DMS53 treated with DMSO at 0.1 percent for 48 hours (cell line): ENCODE data around the gene CCDC88B.
"Not testable (repeated sequence)": the region's sequence is repeated elsewhere in the genome, so short reads cannot be mapped to it uniquely, and the experiment has no call there.

Source experiments
- DNase-seq: peaks from one replicate; lab custom pipeline; 2025; ENCODE audit not compliant: unreplicated experiment; lab: John Stamatoyannopoulos, UW

The CCDC88B gene

DNA sequence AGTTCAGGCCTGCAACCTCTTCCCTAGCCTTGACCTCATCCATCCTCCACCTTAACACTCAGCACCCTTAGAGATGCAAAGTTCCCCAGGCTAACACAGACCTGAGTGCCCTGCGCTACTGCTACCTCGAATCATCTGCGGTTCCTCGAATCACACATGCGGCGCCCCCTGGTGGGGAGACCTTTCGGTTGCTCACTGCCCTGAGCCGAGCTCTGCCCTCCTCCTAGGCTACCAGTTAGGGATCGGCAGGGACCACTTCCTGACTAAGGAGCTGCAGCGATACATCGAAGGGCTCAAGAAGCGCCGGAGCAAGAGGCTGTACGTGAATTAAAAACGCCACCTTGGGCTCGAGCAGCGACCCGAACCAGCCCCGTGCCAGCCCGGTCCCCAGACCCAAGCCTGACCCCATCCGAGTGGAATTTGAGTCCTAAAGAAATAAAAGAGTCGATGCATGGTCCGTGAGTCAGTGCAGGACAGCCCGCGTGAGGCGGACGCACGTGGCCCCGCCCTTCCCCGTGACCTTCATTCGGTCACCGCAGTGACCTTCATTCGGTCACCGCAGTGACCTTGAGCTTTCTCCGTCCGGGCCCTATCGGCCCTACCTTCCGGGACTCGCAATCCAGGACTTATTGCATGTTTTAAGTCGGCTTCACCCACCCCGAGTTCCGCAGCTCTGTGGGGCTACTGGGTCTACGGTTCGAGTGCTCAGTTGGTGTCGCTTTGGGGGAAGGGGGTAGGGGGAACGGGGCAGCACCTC lies 35.5 kb upstream of the CCDC88B start:
- peak; percentile 92 for DNase-seq

- DNase-seq: peak; percentile 97
These were observed 34.8 kb upstream of the CCDC88B start, which contains the start of gene ESRRA for GRCh38 chr11:64305075-64305690. TSS of gene ESRRA (plus strand) at chr11:64305524. CDS start at chr11:64307180, 1,656 bp downstream.

GRCh38 chr11:64305691-64306562 lies 34.1 kb upstream of the CCDC88B start:
- DNase-seq: no peak

GRCh38 chr11:64306563-64306875 lies 33.5 kb upstream of the CCDC88B start:
- DNase-seq: no peak

DNA sequence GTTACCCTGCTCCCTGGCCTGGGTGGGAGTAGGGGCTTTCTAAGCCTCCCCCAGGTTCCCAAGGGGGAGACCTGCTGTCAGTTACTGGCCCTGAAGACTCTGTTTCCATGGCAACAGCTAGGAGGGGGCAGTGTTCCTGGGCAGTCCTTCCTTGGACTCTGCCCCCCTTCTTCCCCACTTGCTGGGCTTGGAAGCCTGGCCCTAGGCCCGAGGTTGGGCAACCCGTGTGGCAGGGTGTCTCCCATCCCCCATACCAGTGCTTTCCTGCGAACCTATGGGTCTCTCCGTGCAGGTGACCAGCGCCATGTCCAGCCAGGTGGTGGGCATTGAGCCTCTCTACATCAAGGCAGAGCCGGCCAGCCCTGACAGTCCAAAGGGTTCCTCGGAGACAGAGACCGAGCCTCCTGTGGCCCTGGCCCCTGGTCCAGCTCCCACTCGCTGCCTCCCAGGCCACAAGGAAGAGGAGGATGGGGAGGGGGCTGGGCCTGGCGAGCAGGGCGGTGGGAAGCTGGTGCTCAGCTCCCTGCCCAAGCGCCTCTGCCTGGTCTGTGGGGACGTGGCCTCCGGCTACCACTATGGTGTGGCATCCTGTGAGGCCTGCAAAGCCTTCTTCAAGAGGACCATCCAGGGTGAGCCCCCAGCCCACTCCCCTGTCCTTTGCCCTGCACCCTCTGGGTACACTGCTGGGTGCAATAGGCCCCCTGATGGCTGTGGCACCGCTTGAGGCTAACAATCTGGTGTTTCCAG lies 33.0 kb upstream of the CCDC88B start:
- no peak for DNase-seq

DNA sequence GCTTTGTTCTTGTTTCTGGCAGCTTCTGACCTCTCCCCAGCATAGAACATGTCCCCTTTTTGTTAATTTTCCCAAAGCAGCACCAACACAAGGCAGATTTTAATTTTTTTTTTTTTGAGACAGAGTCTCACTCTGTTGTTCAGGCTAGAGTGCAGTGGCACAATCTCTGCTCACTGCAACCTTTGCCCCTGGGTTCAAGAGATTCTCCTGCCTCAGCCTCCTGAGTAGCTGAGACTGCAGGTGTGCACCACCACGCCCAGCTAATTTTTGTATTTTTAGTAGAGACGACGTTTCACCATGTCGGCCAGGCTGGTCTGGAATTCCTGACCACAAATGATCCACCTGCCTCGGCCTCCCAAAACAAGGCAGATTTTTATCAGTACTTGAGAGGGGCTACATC lies 32.2 kb upstream of the CCDC88B start:
- DNase-seq: not testable (repeated sequence)

GRCh38 chr11:64312947-64313346 lies 27.1 kb upstream of the CCDC88B start:
- DNase-seq: no peak

GRCh38 chr11:64313491-64314145 lies 26.4 kb upstream of the CCDC88B start:
- DNase-seq: no peak

DNA sequence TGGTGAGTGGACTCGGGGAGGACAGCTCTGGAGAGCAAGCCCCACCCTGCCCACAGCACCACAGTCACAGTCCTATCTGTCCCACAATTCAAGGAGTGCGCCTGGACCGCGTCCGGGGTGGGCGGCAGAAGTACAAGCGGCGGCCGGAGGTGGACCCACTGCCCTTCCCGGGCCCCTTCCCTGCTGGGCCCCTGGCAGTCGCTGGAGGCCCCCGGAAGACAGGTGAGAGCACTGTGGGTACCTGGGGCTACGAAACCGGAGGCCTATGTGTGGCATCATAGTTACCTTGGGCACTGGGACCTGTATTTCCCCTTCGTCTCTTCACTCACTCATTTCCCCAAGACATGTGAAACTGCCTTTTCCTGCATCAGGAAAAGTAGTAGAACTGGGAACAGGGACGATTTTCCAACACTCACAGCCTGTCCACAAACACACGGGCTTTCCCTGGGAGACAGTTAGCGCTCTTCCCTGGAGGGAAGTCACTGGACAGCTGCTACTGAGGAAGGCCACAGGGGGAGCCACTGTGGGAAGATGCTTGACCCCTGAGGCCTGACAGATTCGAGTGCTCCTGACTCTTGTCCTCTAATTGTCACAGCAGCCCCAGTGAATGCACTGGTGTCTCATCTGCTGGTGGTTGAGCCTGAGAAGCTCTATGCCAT lies 25.7 kb upstream of the CCDC88B start:
- DNase-seq: no peak

- DNase-seq: no peak
These were observed 25.0 kb upstream of the CCDC88B start for GRCh38 chr11:64314805-64315561.

DNA sequence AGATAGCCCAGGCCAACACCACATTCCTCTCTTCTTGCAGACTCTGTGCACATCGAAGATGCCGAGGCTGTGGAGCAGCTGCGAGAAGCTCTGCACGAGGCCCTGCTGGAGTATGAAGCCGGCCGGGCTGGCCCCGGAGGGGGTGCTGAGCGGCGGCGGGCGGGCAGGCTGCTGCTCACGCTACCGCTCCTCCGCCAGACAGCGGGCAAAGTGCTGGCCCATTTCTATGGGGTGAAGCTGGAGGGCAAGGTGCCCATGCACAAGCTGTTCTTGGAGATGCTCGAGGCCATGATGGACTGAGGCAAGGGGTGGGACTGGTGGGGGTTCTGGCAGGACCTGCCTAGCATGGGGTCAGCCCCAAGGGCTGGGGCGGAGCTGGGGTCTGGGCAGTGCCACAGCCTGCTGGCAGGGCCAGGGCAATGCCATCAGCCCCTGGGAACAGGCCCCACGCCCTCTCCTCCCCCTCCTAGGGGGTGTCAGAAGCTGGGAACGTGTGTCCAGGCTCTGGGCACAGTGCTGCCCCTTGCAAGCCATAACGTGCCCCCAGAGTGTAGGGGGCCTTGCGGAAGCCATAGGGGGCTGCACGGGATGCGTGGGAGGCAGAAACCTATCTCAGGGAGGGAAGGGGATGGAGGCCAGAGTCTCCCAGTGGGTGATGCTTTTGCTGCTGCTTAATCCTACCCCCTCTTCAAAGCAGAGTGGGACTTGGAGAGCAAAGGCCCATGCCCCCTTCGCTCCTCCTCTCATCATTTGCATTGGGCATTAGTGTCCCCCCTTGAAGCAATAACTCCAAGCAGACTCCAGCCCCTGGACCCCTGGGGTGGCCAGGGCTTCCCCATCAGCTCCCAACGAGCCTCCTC lies 24.1 kb upstream of the CCDC88B start:
- DNase-seq: not testable (repeated sequence)

- peak; percentile 67 for DNase-seq
These were observed 23.2 kb upstream of the CCDC88B start for GRCh38 chr11:64316672-64317324.

GRCh38 chr11:64317325-64317960 lies 22.6 kb upstream of the CCDC88B start, which contains the start of gene TRMT112:
TSS of gene TRMT112 (minus strand) at chr11:64317559. CDS start at chr11:64317526, 33 bp downstream.
- DNase-seq: peak; percentile 98

DNA sequence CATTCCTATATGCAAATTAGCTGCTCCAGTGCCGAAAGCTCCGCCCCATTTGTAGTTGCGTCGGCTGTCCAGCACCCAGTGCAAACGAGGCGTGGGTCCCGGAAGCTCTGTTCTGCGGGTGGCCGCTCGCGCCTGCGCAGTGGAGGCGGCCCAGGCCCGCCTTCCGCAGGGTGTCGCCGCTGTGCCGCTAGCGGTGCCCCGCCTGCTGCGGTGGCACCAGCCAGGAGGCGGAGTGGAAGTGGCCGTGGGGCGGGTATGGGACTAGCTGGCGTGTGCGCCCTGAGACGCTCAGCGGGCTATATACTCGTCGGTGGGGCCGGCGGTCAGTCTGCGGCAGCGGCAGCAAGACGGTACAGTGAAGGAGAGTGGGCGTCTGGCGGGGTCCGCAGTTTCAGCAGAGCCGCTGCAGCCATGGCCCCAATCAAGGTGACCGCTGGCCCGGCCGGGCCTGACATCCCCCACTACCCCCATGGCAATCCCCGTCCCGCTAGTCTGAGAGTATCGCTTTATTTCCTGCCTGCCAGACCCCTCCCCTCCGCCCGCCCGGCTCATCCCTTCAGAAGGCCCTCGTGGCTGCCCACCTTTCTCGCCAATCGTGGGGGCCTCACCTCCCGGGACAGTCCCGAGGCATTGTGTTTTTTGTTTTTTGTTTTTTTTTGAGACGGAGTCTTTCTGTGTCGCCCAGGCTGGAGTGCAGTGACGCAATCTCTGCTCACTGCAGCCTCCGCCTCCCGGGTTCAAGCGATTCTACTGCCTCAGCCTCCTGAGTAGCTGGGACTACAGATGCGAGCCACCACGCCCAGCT lies 21.8 kb upstream of the CCDC88B start, which contains the start of gene PRDX5:
TSS of gene PRDX5 (plus strand) at position 161 of the 805 bp plus-strand sequence. CDS start at position 256, 95 bp downstream.
- peak; percentile 93 for DNase-seq

- DNase-seq: no peak
These were observed 20.9 kb upstream of the CCDC88B start for GRCh38 chr11:64318766-64319761.
